ENCODE measurements around the gene EIF3C.
"Not testable (repeated sequence)": the region's sequence is repeated elsewhere in the genome, so short reads cannot be mapped to it uniquely, and the experiment has no call there.

EIF3C gene

DNA sequence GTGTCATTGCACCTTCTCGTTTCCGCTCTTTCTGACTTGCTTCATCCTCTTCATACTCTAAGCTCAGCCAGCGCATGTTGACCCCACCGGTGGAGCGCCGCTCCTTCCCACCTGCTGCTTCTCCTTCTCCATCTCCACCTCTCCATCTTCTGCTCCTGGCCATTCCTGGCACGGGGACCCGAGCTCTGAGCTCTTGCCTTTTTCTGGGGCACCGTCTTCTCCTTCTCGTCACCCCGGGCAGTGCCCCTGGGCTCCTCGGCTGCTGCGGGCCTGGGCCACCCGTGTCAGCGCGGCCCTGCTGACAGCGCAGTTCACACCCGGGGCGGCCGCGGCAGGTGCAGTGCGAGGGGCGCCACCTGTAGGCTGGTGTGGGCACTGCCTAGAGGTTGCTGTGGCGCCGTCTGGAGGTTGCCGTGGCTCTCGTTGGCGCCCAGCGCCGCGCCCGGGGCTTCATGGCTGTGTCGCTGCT lies 38.8 kb downstream of the EIF3C start:
- not testable (repeated sequence) for DNase-seq (ENCODE audit: low spot score)

DNA sequence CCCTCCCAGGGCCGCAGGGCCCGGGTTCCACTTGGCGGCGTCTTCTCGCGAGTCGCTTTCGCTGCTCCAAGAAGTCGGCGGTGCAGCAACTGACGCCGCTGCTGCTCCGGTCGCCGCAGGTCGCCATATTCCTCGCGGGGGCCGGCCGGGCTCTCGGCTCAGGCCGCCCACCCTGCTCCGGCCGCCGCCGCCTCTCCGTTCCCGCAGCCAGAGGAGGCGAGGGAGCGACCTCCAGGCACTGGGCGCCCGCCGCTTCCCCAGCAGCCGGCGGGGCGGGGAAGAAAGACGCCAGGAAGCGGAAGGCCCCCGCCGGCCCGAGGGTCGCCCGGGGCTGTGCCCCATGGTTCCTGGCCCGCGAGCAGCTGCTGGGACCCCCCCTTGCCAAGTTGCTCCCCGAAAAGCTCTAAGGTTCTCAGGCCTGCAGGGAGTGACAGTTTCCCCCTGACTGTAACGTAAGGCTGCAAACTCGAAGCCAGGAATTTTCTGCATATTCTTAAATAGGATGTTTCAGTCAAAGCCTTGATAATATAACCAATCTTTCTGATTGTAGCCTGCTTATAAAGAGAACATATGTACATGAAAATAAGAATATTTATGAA lies 39.3 kb downstream of the EIF3C start:
- DNase-seq (ENCODE audit: low spot score) = not testable (repeated sequence)

DNA sequence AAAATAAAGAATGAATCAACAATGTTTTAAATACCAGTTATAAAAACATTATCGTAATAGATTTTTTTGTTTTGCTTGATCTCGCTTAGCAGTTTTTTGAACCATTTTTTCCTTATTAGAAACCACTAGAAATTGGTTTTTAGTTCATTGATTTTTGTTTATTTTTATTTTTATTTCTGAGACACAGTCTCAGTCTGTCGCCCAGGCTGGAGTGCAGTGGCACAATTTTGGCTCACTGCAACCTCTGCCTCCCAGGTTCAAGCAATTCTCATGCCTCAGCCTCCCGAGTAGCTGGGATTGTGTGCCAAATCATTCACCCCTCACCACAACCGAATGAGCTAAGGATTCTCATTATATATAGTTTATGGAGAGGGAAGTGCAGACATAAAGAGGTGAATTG lies 40.2 kb downstream of the EIF3C start, which contains the start of gene NPIPB9:
NPIPB9 (plus strand) TSS at position 301 of the 400 bp plus-strand sequence.
- not testable (repeated sequence) for DNase-seq (ENCODE audit: low spot score)

DNA sequence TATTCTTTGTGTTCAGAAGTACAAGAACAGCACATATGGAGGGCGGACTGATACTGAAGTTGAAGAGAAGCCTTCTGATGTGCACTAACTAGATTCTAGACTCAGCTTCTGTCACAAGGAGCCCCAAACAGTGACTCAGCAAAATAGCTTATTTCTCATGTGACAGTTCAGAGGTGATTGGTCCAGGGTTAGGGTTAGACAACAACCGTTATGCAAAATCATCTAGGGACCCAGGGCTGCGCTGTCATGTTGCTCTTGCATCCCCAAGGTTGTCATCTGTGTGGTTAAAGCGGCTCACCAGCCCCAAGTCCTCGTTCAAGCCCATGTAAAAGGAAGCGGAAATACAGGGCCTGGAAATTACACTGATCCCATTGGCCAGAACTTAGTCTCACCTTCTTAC lies 70.4 kb downstream of the EIF3C start:
- DNase-seq (ENCODE audit: low spot score) = not testable (repeated sequence)

DNA sequence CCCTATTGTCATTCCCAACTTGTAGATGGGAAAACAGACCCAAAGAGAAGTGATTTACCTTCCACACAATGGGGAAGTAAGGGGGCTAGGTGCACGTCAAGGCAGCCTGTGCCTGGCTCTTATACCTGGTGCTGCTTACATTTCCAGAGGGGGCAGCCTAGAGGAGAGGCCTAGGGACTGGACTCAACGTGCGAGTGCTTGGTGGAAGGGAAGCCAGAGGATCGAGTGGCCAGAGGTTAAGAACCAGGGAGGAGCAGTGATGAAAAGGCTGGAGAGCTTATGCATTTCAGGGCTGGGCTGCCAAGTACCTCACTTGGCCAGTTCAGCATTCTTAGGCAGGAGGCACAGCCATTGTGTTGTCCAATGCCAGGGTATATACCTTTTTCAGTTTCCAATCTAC lies 71.1 kb downstream of the EIF3C start:
- DNase-seq (ENCODE audit: low spot score) = not testable (repeated sequence)
